NB4 (cell line): Measurements from ENCODE around the gene ENTPD1.

Experiments used
- CTCF ChIP-seq: IDR thresholded peaks from one replicate; pipeline ENCODE4 v1.5.1; 2012; ENCODE audit warnings: low read depth, low read length
- MAX ChIP-seq: IDR thresholded peaks from 2 replicates; pipeline ENCODE4 v1.6.1; 2011; ENCODE audit warnings: low read depth, low read length
- POLR2A ChIP-seq: IDR thresholded peaks from 2 replicates; pipeline ENCODE4 v1.6.1; 2011; ENCODE audit warnings: mild to moderate bottlenecking; ENCODE audit not compliant: insufficient read length; ENCODE audit errors: extremely low read depth

GRCh38 chr10:95761939-95762492 lies 6.1 kb downstream of the ENTPD1 start:
- TF ChIP-seq CTCF, result no peak
- no peak for TF ChIP-seq POLR2A
- TF ChIP-seq MAX, result no peak
